Peyer's patch (tissue), 4 donors: Measurements from ENCODE around the gene SREBF2. TPM values are rescaled to one million over a fixed set of nuclear protein-coding genes. Genes with fewer than 3 reads are reported as not detected.
A peak's percentile ranks its signal among the peaks of the same experiment; 100 is the strongest.
"Not testable (repeated sequence)": the region's sequence is repeated elsewhere in the genome, so short reads cannot be mapped to it uniquely, and the experiment has no call there.

Experiments used
- DNase-seq, 3 donors: peaks; one replicate each; pipeline ENCODE4 v3.0.0-alpha.2; 2017 to 2019
- H3K27ac ChIP-seq, 4 donors: fragments of 200-600 bp; sonication (generic); one replicate each; pipeline ENCODE4 v1.5.1; 2016 to 2019
- H3K27me3 ChIP-seq, 2 donors: fragments of 200-600 bp; sonication (generic); one replicate each; pipeline ENCODE4 v1.5.1; 2019
- H3K36me3 ChIP-seq, 3 donors: fragments of 200-600 bp; sonication (generic); one replicate each; pipeline ENCODE4 v1.5.1; 2016 to 2019
- H3K4me1 ChIP-seq, 4 donors: fragments of 200-600 bp; sonication (generic); one replicate each; pipeline ENCODE4 v1.5.1; 2016 to 2019
- H3K4me3 ChIP-seq, 4 donors: fragments of 200-600 bp; sonication (generic); 1 replicate in 3 of 4; 2 replicates in 1 of 4; pipeline ENCODE4 v1.5.1; 2016 to 2019; ENCODE audit warnings: mild to moderate bottlenecking in 1 of 4
- H3K9me3 ChIP-seq, 4 donors: fragments of 200-600 bp; sonication (generic); one replicate each; pipeline ENCODE4 v1.5.1; 2016 to 2019; ENCODE audit warnings: mild to moderate bottlenecking in 1 of 4
- POLR2A ChIP-seq, 2 donors: fragments of 450-650 bp; IDR thresholded peaks; one replicate each; pipeline ENCODE4 v1.5.1; 2017; ENCODE audit warnings: antibody characterized with exemption in 2 of 2, mild to moderate bottlenecking in 2 of 2, moderate library complexity in 2 of 2
- total RNA-seq, 4 donors: library from RNA; depleted of rRNA; stranded (reverse); fragments of >200 nt; gene quantifications; one replicate each; pipeline ENCODE4 v1.1.0, GENCODE V29; 2016
- TF ChIP-seq, protein P1 (sequence below), 6 experiments: fragments of 450-650 bp in 4 of 6; fragments of 200-600 bp in 2 of 6; sonication (generic) in 1 of 6; IDR thresholded peaks; one replicate each; pipeline ENCODE4 v1.5.1; 2017 to 2019; ENCODE audit warnings: antibody characterized with exemption in 6 of 6, mild to moderate bottlenecking in 3 of 6, moderate library complexity in 1 of 6

SREBF2 gene
- total RNA-seq, 4 donors from 2014 or later, result 66.0 to 221 (median 144) TPM

DNA sequence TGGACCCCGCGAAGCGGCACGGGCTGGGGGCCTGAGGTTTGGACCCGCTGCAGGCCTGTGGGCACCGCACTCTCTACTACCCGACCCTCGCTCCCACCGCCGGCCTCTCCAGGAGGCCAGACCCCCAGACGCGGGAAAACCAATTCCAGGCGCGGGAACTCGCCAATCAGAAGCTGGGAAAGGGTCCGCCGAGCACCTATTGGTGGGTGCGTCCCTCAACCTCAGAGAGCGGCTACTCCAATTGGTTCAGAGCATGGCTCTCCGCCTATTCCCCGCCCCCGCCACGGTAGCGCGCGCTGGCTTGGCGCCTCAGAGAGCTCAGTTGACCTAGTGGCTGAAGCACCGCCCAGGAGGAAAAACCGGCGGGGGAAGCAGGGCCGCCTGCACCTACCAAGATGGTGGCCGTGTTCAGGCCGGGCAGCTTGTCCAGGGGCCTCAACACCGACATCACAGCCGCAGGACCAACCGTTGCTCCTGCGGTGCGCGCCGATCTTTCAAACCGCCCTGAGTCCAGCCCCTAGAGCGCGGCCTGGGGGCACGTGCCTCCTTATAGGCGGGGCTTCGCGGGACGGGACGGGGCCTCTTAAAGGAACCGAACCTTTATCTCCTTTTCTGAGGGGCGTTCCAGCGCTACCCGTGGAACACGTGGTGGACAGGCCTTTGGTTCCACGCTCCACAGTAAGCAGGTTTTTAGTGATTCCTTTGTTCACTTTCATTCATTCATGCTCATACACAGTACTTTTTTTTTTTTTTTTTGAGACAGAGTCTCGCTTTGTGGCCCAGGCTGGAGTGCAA lies 113.9 kb downstream of the SREBF2 start, which contains the start of gene CENPM:
Gene CENPM, minus strand, starts transcription at position 524 of the 795 bp plus-strand sequence. Its CDS starts 76 bp downstream, at position 448.
- Histone ChIP-seq H3K9me3 (no peaks in the 10 kb centered on the region), H3K27me3 (no peaks in the 10 kb centered on the region), H3K27ac (peak within 1 kb of the TSS; percentile 40 to 72 (median 58)), H3K36me3 (no peaks in the 10 kb centered on the region), H3K4me3 (peak within 1 kb of the TSS; percentile 45 to 90 (median 80)), H3K4me1 (peaks cover 0 to 9% (median 3%) of the 10 kb centered on the region in 4 donors)
- DNase-seq, result peak; percentile 88 to 96 (median 95)
- no peak for TF ChIP-seq POLR2A (IDR thresholded peaks at IDR 0.05)
- TF ChIP-seq, protein P1, sequence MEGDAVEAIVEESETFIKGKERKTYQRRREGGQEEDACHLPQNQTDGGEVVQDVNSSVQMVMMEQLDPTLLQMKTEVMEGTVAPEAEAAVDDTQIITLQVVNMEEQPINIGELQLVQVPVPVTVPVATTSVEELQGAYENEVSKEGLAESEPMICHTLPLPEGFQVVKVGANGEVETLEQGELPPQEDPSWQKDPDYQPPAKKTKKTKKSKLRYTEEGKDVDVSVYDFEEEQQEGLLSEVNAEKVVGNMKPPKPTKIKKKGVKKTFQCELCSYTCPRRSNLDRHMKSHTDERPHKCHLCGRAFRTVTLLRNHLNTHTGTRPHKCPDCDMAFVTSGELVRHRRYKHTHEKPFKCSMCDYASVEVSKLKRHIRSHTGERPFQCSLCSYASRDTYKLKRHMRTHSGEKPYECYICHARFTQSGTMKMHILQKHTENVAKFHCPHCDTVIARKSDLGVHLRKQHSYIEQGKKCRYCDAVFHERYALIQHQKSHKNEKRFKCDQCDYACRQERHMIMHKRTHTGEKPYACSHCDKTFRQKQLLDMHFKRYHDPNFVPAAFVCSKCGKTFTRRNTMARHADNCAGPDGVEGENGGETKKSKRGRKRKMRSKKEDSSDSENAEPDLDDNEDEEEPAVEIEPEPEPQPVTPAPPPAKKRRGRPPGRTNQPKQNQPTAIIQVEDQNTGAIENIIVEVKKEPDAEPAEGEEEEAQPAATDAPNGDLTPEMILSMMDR (IDR thresholded peaks at IDR 0.05), result peak in 1 of 6 experiments; percentile 22

DNA sequence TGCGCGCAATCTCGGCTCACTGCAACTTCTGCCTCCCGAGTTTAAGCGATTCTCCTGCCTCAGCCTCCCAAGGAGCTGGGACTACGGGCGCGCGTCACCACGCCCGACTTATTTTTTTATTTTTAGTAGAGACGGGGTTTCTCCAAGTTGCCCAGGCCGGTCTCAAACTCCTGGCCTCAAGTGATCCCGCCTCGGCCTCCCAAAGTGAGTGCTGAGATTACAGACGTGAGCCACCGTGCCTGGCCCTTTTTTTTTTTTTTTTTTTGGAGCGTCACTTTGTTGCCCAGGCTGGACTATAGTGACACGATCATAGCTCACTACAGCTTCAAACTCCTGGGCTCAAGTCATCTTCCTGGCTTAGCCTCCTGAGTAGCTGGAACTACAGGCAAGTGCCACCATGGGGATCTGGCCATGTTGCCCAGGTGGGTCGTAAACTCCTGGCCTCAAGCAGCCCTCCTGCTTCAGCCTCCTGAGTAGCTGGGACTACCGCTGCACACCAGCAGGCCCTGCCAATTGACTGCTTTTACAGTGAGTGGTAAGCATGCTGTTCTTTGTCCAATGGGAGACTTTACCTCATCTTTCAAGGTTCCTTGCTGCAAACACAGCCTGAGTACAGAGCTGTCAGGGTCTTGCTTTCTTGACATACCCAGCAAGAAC lies 114.6 kb downstream of the SREBF2 start:
- TF ChIP-seq, protein P1 (IDR thresholded peaks at IDR 0.05), result no peak
- no peak for TF ChIP-seq POLR2A (IDR thresholded peaks at IDR 0.05)
- H3K4me1 ChIP-seq, result peaks cover 0 to 9% (median 3%) of the 10 kb centered on the region in 4 donors
- H3K27me3 ChIP-seq, result no peaks in the 10 kb centered on the region
- peak overlapping the region in 3 of 4 donors; percentile 72 to 90 (median 87) for H3K4me3 ChIP-seq
- DNase-seq, result no peak
- H3K9me3 ChIP-seq, result no peaks in the 10 kb centered on the region
- no peaks in the 10 kb centered on the region for H3K36me3 ChIP-seq
- H3K27ac ChIP-seq, result peak overlapping the region in 1 of 4 donors; percentile 68

DNA sequence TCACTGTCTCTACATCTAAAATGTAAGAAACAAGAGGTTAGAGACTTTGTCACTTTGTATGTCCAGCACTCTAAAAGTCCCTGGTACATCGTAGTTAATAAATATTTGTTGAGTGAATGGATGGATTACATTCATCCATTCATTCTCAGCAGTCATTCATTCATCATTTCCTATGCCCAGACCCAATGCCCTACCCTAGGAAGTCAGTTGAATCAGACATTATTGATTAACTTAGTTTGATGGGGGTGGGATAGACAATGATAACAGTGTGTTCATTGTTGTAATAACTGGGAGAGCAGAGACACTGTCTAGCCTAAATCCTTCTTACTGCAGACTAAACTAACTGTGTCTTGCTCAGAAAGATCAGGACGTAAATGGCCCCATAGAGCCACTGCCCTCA lies 115.2 kb downstream of the SREBF2 start:
- no peaks in the 10 kb centered on the region for H3K9me3 ChIP-seq
- no peak for TF ChIP-seq POLR2A (IDR thresholded peaks at IDR 0.05)

DNA sequence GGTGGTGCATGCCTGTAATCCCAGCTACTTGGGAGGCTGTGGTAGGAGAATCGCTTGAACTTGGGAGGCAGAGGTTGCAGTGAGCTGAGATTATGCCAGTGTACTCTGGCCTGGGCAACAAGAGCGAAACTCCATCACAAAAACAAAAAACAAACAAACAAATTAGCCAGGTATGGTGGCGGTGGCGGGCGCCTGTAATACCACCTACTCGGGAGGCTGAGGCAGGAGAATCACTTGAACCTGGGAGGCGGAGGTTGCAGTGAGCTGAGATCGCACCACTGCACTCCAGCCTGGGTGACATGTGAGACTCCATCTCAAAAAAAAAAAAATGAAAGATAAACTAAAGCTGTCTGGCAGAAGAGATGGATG lies 116.0 kb downstream of the SREBF2 start:
- H3K4me1 ChIP-seq, H3K27me3 ChIP-seq, DNase-seq, H3K27ac ChIP-seq, H3K4me3 ChIP-seq, H3K36me3 ChIP-seq, H3K9me3 ChIP-seq: not testable (repeated sequence)

More for the DNA sequence above, 115.2 kb downstream of the SREBF2 start:
- Histone ChIP-seq H3K4me3 (no peak overlapping the region), H3K36me3 (no peaks in the 10 kb centered on the region), H3K27ac (no peak overlapping the region), H3K27me3 (no peaks in the 10 kb centered on the region), H3K4me1 (peaks cover 0 to 9% (median 3%) of the 10 kb centered on the region in 4 donors)
- no peak for DNase-seq

DNA sequence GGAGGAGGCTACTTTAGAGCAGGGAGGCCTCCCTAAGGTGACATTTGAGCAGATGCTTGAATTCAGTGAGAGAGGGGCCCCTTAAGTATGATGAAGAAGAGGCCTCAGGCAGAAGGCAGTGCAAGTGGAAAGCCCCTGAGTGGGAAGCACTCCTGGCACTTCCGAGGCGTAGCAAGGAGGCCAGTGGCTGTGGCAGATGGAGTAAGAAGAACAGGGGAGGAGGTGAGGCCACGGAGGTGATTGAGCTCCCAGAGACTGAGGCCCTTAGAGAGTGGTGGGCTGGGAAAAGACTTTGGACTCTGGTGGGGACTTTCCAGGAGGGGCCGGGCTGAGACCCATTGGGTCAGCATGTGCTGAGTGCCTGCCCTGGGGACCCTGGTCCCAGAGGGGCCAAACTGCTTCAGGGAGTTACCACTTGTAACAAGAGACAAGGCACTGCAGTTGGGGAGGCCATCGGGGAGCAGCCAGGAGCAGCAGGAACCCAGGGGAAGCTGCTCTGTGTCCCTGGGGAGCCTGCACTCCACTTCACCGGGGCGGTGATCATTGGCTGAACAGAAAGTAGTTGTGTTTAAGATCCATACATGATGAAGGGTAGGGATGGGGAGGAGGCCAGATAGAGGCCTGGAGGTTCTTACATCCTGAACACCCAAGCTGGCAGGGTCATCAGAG lies 116.5 kb downstream of the SREBF2 start:
- Histone ChIP-seq H3K4me3 (no peak overlapping the region), H3K9me3 (no peaks in the 10 kb centered on the region), H3K27me3 (no peaks in the 10 kb centered on the region), H3K36me3 (no peaks in the 10 kb centered on the region), H3K4me1 (peaks cover 0 to 9% (median 3%) of the 10 kb centered on the region in 4 donors), H3K27ac (no peak overlapping the region)
- DNase-seq, result no peak
- TF ChIP-seq, protein P1 (IDR thresholded peaks at IDR 0.05), result no peak
- no peak for TF ChIP-seq POLR2A (IDR thresholded peaks at IDR 0.05)

DNA sequence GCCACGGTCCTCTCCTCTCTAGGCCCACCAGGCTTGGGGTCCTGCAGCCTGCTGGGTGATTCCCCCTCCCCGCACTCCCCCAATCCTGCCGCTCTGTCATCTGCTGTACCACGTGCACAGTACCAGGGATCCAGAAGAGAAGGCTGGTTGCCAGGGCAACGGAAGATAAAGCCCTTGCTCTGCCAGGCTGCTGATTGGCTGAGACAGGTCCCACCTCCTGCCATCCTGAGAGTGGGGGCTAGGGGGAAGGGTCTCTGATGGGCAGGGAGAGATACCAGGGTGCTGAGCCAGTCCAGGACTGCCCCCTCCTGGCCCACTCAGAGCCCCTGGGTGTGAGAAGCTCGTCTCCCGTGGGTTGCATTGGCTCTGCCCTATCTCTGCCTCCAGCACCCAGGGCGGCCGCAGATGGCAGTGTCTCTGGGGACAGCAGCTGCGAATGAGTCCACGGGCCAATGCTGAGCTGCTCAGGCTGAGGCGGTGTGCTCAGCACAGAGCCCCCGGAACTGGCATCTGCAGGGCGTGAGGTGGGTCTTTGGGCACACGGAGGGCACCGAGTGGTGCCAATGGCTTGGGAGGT lies 119.1 kb downstream of the SREBF2 start, which contains the start of gene SMIM45:
Gene SMIM45, plus strand, starts transcription at position 253 of the 577 bp plus-strand sequence.
- Histone ChIP-seq H3K4me1 (peaks cover 0 to 2% (median 0%) of the 10 kb centered on the region in 4 donors), H3K36me3 (no peaks in the 10 kb centered on the region), H3K27me3 (no peaks in the 10 kb centered on the region), H3K27ac (no peak within 1 kb of the TSS), H3K9me3 (no peaks in the 10 kb centered on the region), H3K4me3 (no peak within 1 kb of the TSS)
- TF ChIP-seq, protein P1 (IDR thresholded peaks at IDR 0.05), result no peak
- TF ChIP-seq POLR2A (IDR thresholded peaks at IDR 0.05), result no peak
- DNase-seq, result peak in 1 of 3 donors; percentile 44
